ENCODE measurements around the gene FAM25A.
A peak's percentile ranks its signal among the peaks of the same experiment; 100 is the strongest.

- TF ChIP-seq CTCF (IDR thresholded peaks at IDR 0.05): peak in 2 of 3 donors; percentile 2 to 31
- TF ChIP-seq POLR2A (IDR thresholded peaks at IDR 0.05): no peak
- peak; percentile 92 for TF ChIP-seq EP300 (IDR thresholded peaks at IDR 0.05)
Observed at GRCh38 chr10:86971232-86971991, 48.7 kb upstream of the FAM25A start.

Data from ovary (tissue), 3 donors.